K562 (cell line): Measurements from ENCODE around the gene RAB31. TPM values are rescaled to one million over a fixed set of nuclear protein-coding genes. Genes with fewer than 3 reads are reported as not detected.

ENCODE experiments used
- BHLHE40 ChIP-seq: IDR thresholded peaks from 2 replicates; pipeline ENCODE4 v1.6.1; 2011; ENCODE audit warnings: low read length, improper control_type of control experiment
- DEAF1 ChIP-seq: fragments of 450-650 bp; formaldehyde crosslinking; IDR thresholded peaks from 2 replicates; pipeline ENCODE4 v1.4.0; 2020; ENCODE audit warnings: mild to moderate bottlenecking, moderate library complexity
- EP300 ChIP-seq: IDR thresholded peaks from 2 replicates; pipeline ENCODE4 v1.6.1; 2012; ENCODE audit warnings: low read length, improper control_type of control experiment
- ESRRA ChIP-seq: fragments of 450-650 bp; IDR thresholded peaks from 2 replicates; pipeline ENCODE4 v1.6.1; 2014; ENCODE audit warnings: low read depth, mild to moderate bottlenecking, moderate library complexity, borderline replicate concordance
- SMC3 ChIP-seq: conservative IDR thresholded peaks from 2 replicates; pipeline ENCODE4 v1.6.1; 2011; ENCODE audit warnings: low read depth, low read length, improper control_type of control experiment; ENCODE audit not compliant: insufficient read depth
- U2AF2 ChIP-seq: fragments of 200-400 bp; formaldehyde crosslinking; optimal IDR thresholded peaks from 2 replicates; pipeline ENCODE3; 2017; ENCODE audit warnings: low read depth, mild to moderate bottlenecking, low read length
- ZBTB33 ChIP-seq: sonication (generic); formaldehyde crosslinking; IDR thresholded peaks from 2 replicates; pipeline ENCODE4 v1.8.1; 2023; ENCODE audit warnings: mild to moderate bottlenecking, missing genetic modification reagents
- ZNF165 ChIP-seq: fragments of 250-450 bp; sonication (Bioruptor Pico); IDR thresholded peaks from 2 replicates; pipeline ENCODE4 v1.4.0; 2020; ENCODE audit warnings: borderline replicate concordance
- ZNF318 ChIP-seq, 2 experiments: fragments of 450-650 bp; IDR thresholded peaks; 2 replicates each; pipeline ENCODE4 v1.6.1; 2016; ENCODE audit warnings: mild to moderate bottlenecking in 2 of 2, borderline replicate concordance in 1 of 2, low read depth in 1 of 2, moderate library complexity in 1 of 2
- polyA plus RNA-seq, 8 experiments: library from polyadenylated mRNA; depleted of rRNA in 4 of 8; stranded (reverse) in 5 of 8; unstranded in 3 of 8; fragments of >200 nt; fragmentation: Nextera tagmentation in 2 of 8; fragmentation: Illumina TruSeq in 1 of 8; extraction: Ambion mirVana in 2 of 8; extraction: Trizol in 1 of 8; gene quantifications; 2 replicates each; pipeline versions ENCODE4 v1.2.1 to v1.2.3, GENCODE V29; 2011 to 2014; ENCODE audit warnings: inconsistent platforms in 1 of 8, missing spikeins in 1 of 8
- total RNA-seq, 7 experiments: library from RNA; depleted of rRNA in 6 of 7; stranded (reverse); fragments of >200 nt in 6 of 7; fragmentation: Illumina TruSeq in 2 of 7; extraction: Trizol in 2 of 7; gene quantifications; 2 replicates each; pipeline versions ENCODE4 v1.2.1 to v1.2.3, GENCODE V29; 2011 to 2021; ENCODE audit warnings: low replicate concordance in 1 of 7
- TF ChIP-seq, protein P1 (sequence below), 2 experiments: fragments of 450-650 bp; IDR thresholded peaks; 2 replicates each; pipeline ENCODE4 v1.6.1; 2016
- TF ChIP-seq, protein P2 (sequence below): fragments of 450-650 bp; formaldehyde crosslinking; conservative IDR thresholded peaks from 2 replicates; pipeline ENCODE4 v1.4.0; 2022; ENCODE audit warnings: mild to moderate bottlenecking, missing genetic modification characterization

RAB31 gene
- total and polyA plus RNA-seq, 9 of the 15 experiments (the other 6 are each of a cell fraction or from before 2014, with no cell fraction given): 20.7 to 70.4 (median 41.3) TPM

DNA sequence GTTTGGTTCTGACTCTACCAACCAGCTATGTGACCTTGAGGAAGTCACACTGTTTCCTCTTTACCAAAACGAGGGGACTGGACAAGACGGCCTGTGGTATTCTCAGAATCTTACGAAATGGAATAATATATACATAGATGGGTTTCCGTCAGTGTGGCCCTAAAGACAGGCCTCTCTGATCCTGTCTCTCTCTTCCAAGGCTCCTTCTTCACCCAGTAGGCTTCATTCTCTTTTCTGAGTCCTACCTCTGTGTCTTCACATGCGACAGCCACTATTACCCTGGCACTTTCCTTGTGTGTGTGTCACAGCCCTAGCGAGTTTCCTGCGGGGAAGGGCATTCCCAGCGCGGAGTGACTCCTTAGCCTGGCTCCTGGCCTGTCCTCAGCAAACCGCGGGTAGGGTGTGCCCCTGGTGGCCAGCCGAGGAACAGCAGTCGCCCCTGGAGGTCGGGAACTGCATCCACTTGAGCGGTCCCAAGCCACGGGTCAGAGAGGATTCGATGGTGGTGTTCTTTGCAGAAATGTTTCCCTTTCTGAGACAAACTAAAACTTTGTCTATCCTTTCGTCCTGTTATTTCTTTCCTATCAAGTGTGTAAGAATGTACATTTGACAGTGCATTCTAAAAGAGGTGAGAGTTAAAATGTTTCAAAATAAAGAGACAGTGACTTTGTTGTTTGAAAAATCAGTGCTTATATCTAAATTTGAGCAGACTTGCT is 63.3 kb downstream of the RAB31 start (continued):
- peak; percentile 71; the same call in 1 of the 2 replicates for TF ChIP-seq ESRRA
- no peak for TF ChIP-seq EP300
- no peak for TF ChIP-seq U2AF2
- TF ChIP-seq ZNF165 (CRISPR knock-in tag): peak; percentile 41; the same call in 1 of the 2 replicates
- peak; percentile 85 for TF ChIP-seq DEAF1 (CRISPR knock-in tag)
- TF ChIP-seq, protein P1, sequence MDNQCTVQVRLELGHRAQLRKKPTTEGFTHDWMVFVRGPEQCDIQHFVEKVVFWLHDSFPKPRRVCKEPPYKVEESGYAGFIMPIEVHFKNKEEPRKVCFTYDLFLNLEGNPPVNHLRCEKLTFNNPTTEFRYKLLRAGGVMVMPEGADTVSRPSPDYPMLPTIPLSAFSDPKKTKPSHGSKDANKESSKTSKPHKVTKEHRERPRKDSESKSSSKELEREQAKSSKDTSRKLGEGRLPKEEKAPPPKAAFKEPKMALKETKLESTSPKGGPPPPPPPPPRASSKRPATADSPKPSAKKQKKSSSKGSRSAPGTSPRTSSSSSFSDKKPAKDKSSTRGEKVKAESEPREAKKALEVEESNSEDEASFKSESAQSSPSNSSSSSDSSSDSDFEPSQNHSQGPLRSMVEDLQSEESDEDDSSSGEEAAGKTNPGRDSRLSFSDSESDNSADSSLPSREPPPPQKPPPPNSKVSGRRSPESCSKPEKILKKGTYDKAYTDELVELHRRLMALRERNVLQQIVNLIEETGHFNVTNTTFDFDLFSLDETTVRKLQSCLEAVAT (IDR thresholded peaks at IDR 0.05): 0 out of 4 replicates have a peak, but pooled peaks of 1 of the 2 experiments have one; percentile 36
- no peak for TF ChIP-seq ZBTB33 (CRISPR knock-in tag)
- no peak for TF ChIP-seq ZNF318 (IDR thresholded peaks at IDR 0.05; ENCODE audit: borderline replicate concordance in 1 of 2, low read depth in 1 of 2)
- TF ChIP-seq, protein P2, sequence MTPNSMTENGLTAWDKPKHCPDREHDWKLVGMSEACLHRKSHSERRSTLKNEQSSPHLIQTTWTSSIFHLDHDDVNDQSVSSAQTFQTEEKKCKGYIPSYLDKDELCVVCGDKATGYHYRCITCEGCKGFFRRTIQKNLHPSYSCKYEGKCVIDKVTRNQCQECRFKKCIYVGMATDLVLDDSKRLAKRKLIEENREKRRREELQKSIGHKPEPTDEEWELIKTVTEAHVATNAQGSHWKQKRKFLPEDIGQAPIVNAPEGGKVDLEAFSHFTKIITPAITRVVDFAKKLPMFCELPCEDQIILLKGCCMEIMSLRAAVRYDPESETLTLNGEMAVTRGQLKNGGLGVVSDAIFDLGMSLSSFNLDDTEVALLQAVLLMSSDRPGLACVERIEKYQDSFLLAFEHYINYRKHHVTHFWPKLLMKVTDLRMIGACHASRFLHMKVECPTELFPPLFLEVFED (CRISPR knock-in tag): peak; percentile 61; the same call in 1 of the 2 replicates
- peak; percentile 94 for TF ChIP-seq SMC3
- TF ChIP-seq BHLHE40: peak; percentile 46
